SU-DHL-6 (cell line): ENCODE data around the gene CNPY4.
"Not testable (repeated sequence)": the region's sequence is repeated elsewhere in the genome, so short reads cannot be mapped to it uniquely, and the experiment has no call there.

ENCODE experiments used
- EZH2phosphoT487 ChIP-seq: fragments of 200-600 bp; sonication (generic), shearing (Covaris generic); conservative IDR thresholded peaks from 2 replicates; pipeline ENCODE4 v1.6.1; 2018; ENCODE audit warnings: mild to moderate bottlenecking, antibody characterized with exemption, low read length, moderate library complexity, mixed read lengths
- TF ChIP-seq, protein P1 (sequence below): fragments of 200-600 bp; sonication (generic); IDR thresholded peaks from one replicate; pipeline ENCODE4 v1.5.1; 2017; ENCODE audit warnings: antibody characterized with exemption, mild to moderate bottlenecking, low read length, moderate library complexity; ENCODE audit not compliant: insufficient read depth, poor library complexity, severe bottlenecking

GRCh38 chr7:100130220-100130607, 10.8 kb downstream of the CNPY4 start:
- TF ChIP-seq, protein P1, sequence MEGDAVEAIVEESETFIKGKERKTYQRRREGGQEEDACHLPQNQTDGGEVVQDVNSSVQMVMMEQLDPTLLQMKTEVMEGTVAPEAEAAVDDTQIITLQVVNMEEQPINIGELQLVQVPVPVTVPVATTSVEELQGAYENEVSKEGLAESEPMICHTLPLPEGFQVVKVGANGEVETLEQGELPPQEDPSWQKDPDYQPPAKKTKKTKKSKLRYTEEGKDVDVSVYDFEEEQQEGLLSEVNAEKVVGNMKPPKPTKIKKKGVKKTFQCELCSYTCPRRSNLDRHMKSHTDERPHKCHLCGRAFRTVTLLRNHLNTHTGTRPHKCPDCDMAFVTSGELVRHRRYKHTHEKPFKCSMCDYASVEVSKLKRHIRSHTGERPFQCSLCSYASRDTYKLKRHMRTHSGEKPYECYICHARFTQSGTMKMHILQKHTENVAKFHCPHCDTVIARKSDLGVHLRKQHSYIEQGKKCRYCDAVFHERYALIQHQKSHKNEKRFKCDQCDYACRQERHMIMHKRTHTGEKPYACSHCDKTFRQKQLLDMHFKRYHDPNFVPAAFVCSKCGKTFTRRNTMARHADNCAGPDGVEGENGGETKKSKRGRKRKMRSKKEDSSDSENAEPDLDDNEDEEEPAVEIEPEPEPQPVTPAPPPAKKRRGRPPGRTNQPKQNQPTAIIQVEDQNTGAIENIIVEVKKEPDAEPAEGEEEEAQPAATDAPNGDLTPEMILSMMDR, result not testable (repeated sequence)
- not testable (repeated sequence) for TF ChIP-seq EZH2phosphoT487
